Umbilical cord (tissue), 2 donors: Measurements from ENCODE around the gene SASS6. TPM values are rescaled to one million over a fixed set of nuclear protein-coding genes. Genes with fewer than 3 reads are reported as not detected.
"Not testable (repeated sequence)": the region's sequence is repeated elsewhere in the genome, so short reads cannot be mapped to it uniquely, and the experiment has no call there.

Experiments used
- DNase-seq: peaks from one replicate; pipeline ENCODE4 v3.0.0-alpha.2; 2015; ENCODE audit warnings: low spot score
- total RNA-seq: library from RNA; depleted of rRNA; stranded (reverse); fragments of >200 nt; gene quantifications from one replicate; pipeline ENCODE4 v1.2.3, GENCODE V29; 2014; ENCODE audit warnings: low replicate concordance; ENCODE audit not compliant: insufficient read depth

SASS6 gene
- total RNA-seq, 1 donor from 2014 or later, result 1.7 TPM

GRCh38 chr1:100047235-100047708, 85.5 kb downstream of the SASS6 start:
- not testable (repeated sequence) for DNase-seq

- no peak for DNase-seq
Observed at GRCh38 chr1:100045206-100045605, 87.5 kb downstream of the SASS6 start.

- DNase-seq, result no peak
Observed at GRCh38 chr1:100039591-100039990, 93.1 kb downstream of the SASS6 start.

- peak; percentile 78 for DNase-seq
Observed at GRCh38 chr1:100038660-100039287, 94.0 kb downstream of the SASS6 start.

GRCh38 chr1:100037927-100038659, 94.6 kb downstream of the SASS6 start:
- DNase-seq, result peak; percentile 91

- DNase-seq, result no peak
Observed at GRCh38 chr1:100037656-100037926, 95.1 kb downstream of the SASS6 start.

- DNase-seq, result peak; percentile 12
Observed at GRCh38 chr1:100036718-100037655, 95.7 kb downstream of the SASS6 start.

- no peak for DNase-seq
Observed at GRCh38 chr1:100035214-100035613, 97.5 kb downstream of the SASS6 start.

- peak; percentile 19 for DNase-seq
Observed at GRCh38 chr1:100034470-100034869, 98.3 kb downstream of the SASS6 start.

Other genes starting within 250 kb of the SASS6 start
- 39.2 TPM for gene SLC35A3, start 162.9 kb downstream of the SASS6 start, total RNA-seq
- gene TRMT13, start 233 bp upstream of the SASS6 start, total RNA-seq, result 37.1 TPM
- 2.4 TPM for gene LRRC39, start 45.3 kb upstream of the SASS6 start, total RNA-seq
- 14.0 TPM for gene DBT, start 116.9 kb upstream of the SASS6 start, total RNA-seq
- 20.0 TPM for gene RTCA, start 133.3 kb upstream of the SASS6 start, total RNA-seq
- 10.1 TPM for gene CDC14A, start 219.6 kb upstream of the SASS6 start, total RNA-seq